ENCODE data around the gene LDB2. TPM values are rescaled to one million over a fixed set of nuclear protein-coding genes. Genes with fewer than 3 reads are reported as not detected.

Gene LDB2
- polyA plus RNA-seq, 3 donors: not detected

GRCh38 chr4:16914208-16914607, 15.8 kb upstream of the LDB2 start:
- H3K4me3 ChIP-seq (replicated peaks in 1 of 3; ENCODE audit: low read depth in 2 of 3, low read length in 3 of 3): no peak overlapping the region
- intact Hi-C loops (cut with micrococcal nuclease): no loop called here
- no peak overlapping the region for H3K27ac Mint-ChIP-seq
- H3K4me1 ChIP-seq (ENCODE audit: control insufficient read depth in 1 of 2, insufficient read depth in 2 of 2, low read length in 2 of 2): no peaks in the 10 kb centered on the region
- H3K27me3 ChIP-seq (ENCODE audit: control insufficient read depth in 2 of 2, insufficient read depth in 2 of 2, low read length in 2 of 2): no peaks in the 10 kb centered on the region
- no peak overlapping the region for H3K9ac ChIP-seq (ENCODE audit: insufficient read depth, low read length, poor library complexity, severe bottlenecking)
- no peaks in the 10 kb centered on the region for H3K4me1 Mint-ChIP-seq
- peaks cover 0 to 5% (median 2%) of the 10 kb centered on the region in 7 donors for H3K9me3 Mint-ChIP-seq
- TF ChIP-seq CTCF (IDR thresholded peaks at IDR 0.05): no peak
- no peaks in the 10 kb centered on the region for H4K20me1 ChIP-seq (ENCODE audit: insufficient read depth, low read length)
- H3K27me3 Mint-ChIP-seq (ENCODE audit: low read depth in 3 of 3): peaks cover 0 to 3% (median 3%) of the 10 kb centered on the region in 3 donors
- no peak overlapping the region for H3K27ac ChIP-seq (ENCODE audit: low read depth in 1 of 2, low read length in 2 of 2)
- no peak overlapping the region for H3K4me3 Mint-ChIP-seq
- H3K79me2 ChIP-seq (ENCODE audit: insufficient read depth, low read length): no peaks in the 10 kb centered on the region
- H2AFZ ChIP-seq (ENCODE audit: insufficient read depth, low read depth, low read length, poor library complexity, severe bottlenecking): no peak overlapping the region
- H3K9me3 ChIP-seq (replicated peaks in 1 of 2; ENCODE audit: control insufficient read depth in 1 of 2, insufficient read depth in 1 of 2, low read length in 2 of 2): no peaks in the 10 kb centered on the region
- DNase-seq: no peak
- no peaks in the 10 kb centered on the region for H3K36me3 Mint-ChIP-seq
- H3K36me3 ChIP-seq (replicated peaks in 1 of 2; ENCODE audit: control insufficient read depth in 1 of 2, insufficient read depth in 2 of 2, low read length in 2 of 2): no peaks in the 10 kb centered on the region
- no peak overlapping the region for H3K4me2 ChIP-seq (replicated peaks; ENCODE audit: extremely low read depth, low read length, poor library complexity, severe bottlenecking)
- no CpG with 5 or more reads among the region's 1 CpG for WGBS (ENCODE audit: insufficient coverage)

- WGBS (ENCODE audit: insufficient coverage): 91% methylated on average over 5 of the region's 5 CpGs
- Histone ChIP-seq H3K36me3 (replicated peaks in 1 of 2; ENCODE audit: control insufficient read depth in 1 of 2, insufficient read depth in 2 of 2, low read length in 2 of 2) (no peaks in the 10 kb centered on the region), H3K4me1 (ENCODE audit: control insufficient read depth in 1 of 2, insufficient read depth in 2 of 2, low read length in 2 of 2) (no peaks in the 10 kb centered on the region), H3K79me2 (ENCODE audit: insufficient read depth, low read length) (no peaks in the 10 kb centered on the region), H3K4me3 (replicated peaks in 1 of 3; ENCODE audit: low read depth in 2 of 3, low read length in 3 of 3) (no peak overlapping the region), H3K9me3 (replicated peaks in 1 of 2; ENCODE audit: control insufficient read depth in 1 of 2, insufficient read depth in 1 of 2, low read length in 2 of 2) (no peaks in the 10 kb centered on the region), H3K27ac (ENCODE audit: low read depth in 1 of 2, low read length in 2 of 2) (no peak overlapping the region), H2AFZ (ENCODE audit: insufficient read depth, low read depth, low read length, poor library complexity, severe bottlenecking) (no peak overlapping the region), H3K27me3 (ENCODE audit: control insufficient read depth in 2 of 2, insufficient read depth in 2 of 2, low read length in 2 of 2) (no peaks in the 10 kb centered on the region), H3K4me2 (replicated peaks; ENCODE audit: extremely low read depth, low read length, poor library complexity, severe bottlenecking) (no peak overlapping the region), H3K9ac (ENCODE audit: insufficient read depth, low read length, poor library complexity, severe bottlenecking) (no peak overlapping the region), H4K20me1 (ENCODE audit: insufficient read depth, low read length) (no peaks in the 10 kb centered on the region)
- H3K4me3 Mint-ChIP-seq: no peak overlapping the region
- no peaks in the 10 kb centered on the region for H3K36me3 Mint-ChIP-seq
- intact Hi-C loops (cut with micrococcal nuclease): no loop called here
- H3K4me1 Mint-ChIP-seq: no peaks in the 10 kb centered on the region
- H3K9me3 Mint-ChIP-seq: peaks cover 0 to 6% (median 2%) of the 10 kb centered on the region in 7 donors
- H3K27ac Mint-ChIP-seq: no peak overlapping the region
- no peak for DNase-seq
- H3K27me3 Mint-ChIP-seq (ENCODE audit: low read depth in 3 of 3): peaks cover 2 to 6% (median 5%) of the 10 kb centered on the region in 3 donors
- TF ChIP-seq CTCF (IDR thresholded peaks at IDR 0.05): no peak
Observed at GRCh38 chr4:16912896-16913295, 14.5 kb upstream of the LDB2 start.

Data from CD14-positive monocyte (primary cell).